ENCODE results near the gene ERGIC1. TPM values are rescaled to one million over a fixed set of nuclear protein-coding genes. Genes with fewer than 3 reads are reported as not detected.

The ERGIC1 gene
- total RNA-seq, 1 donor from 2014 or later: 54.8 TPM

DNA sequence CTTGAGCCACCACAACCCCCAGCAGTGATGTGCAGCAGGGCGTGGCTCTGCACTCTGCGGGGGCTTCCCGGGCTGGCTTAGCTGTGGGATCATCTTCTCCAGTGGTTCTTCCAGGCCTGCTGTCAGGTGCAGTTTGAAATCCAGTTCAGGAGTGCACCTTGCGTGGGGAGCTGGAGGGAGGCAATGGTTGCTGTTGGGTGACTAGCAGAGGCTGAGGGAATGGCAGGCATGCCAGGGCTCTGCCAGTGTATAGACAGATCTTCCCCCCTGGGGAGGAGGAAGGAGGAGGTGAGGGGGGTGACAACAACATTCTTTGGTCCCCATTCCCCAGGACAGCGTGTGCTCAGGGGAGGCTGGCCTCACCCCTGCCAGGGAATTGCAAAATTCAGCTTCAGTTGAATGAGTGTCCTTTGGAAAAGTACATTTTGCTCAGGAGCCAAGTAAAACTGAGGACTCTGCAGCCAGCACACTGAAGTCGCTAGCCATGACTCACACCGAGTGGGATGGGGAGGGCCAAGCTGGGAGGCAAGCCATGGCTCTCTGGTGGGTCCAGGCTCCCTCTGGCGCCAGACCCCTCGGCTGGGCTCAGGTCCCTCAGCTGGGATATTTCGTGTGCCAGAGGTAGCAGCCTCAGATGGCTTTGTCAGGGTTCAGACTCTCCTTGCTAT, 35.0 kb downstream of the ERGIC1 start:
- intact Hi-C loops (cut with micrococcal nuclease): no loop called here
- Mint-ChIP-seq H3K27me3 (ENCODE audit: low read depth) (no peaks in the 10 kb centered on the region), H3K9me3 (no peaks in the 10 kb centered on the region), H3K4me3 (ENCODE audit: low read depth) (no peak overlapping the region), H3K4me1 (ENCODE audit: low read depth) (peaks cover 13% of the 10 kb centered on the region), H3K27ac (no peak overlapping the region), H3K36me3 (ENCODE audit: low read depth) (no peaks in the 10 kb centered on the region)
- DNase-seq (ENCODE audit: low spot score): no peak

GRCh38 chr5:172869691-172870090, 35.6 kb downstream of the ERGIC1 start:
- Mint-ChIP-seq H3K4me3 (ENCODE audit: low read depth) (no peak overlapping the region), H3K9me3 (no peaks in the 10 kb centered on the region), H3K27ac (no peak overlapping the region), H3K4me1 (ENCODE audit: low read depth) (peaks cover 13% of the 10 kb centered on the region), H3K27me3 (ENCODE audit: low read depth) (no peaks in the 10 kb centered on the region), H3K36me3 (ENCODE audit: low read depth) (no peaks in the 10 kb centered on the region)
- no peak for DNase-seq (ENCODE audit: low spot score)
- intact Hi-C loops (cut with micrococcal nuclease): no loop called here

GRCh38 chr5:172870291-172870714, 36.3 kb downstream of the ERGIC1 start:
- Mint-ChIP-seq H3K36me3 (ENCODE audit: low read depth) (no peaks in the 10 kb centered on the region), H3K27ac (no peak overlapping the region), H3K4me3 (ENCODE audit: low read depth) (no peak overlapping the region), H3K9me3 (no peaks in the 10 kb centered on the region), H3K27me3 (ENCODE audit: low read depth) (no peaks in the 10 kb centered on the region), H3K4me1 (ENCODE audit: low read depth) (peaks cover 13% of the 10 kb centered on the region)
- no peak for DNase-seq (ENCODE audit: low spot score)
- intact Hi-C loops (cut with micrococcal nuclease): no loop called here

DNA sequence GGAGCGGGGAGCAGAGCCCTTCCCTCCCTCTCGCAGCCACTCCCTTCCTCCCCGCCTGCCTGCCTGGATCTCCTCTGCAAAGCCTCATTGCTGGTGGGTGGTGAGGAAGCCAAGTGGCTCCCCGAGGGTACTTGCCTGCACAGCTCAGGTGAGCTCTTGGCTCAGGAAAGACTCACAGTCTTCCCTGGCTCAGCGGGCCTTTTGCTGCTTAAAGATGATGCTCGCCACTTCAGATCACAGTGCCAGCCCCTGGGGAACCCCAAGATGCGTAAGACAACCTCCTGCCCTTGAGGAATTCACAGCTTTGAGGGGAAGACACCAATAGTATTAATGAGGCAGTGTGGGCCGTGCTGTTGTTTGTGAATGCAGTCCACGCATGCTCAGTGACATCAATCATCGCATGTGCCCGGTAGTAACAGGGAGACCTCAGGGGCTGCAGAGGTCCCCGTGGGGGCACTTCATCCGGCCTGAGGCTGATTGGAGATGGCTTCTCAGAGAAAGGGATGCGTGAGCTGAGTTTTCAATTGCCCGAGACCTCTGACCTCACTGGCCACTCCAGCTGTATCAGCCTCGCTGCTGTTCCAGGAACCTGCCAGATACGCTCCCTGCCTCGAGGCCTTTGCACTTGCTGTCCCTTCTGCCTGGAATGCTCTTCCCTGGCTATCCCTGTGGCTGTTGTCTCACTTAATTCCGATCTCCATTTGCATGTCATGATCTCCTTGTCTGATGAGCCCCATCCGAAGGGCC, 36.8 kb downstream of the ERGIC1 start:
- intact Hi-C loops (cut with micrococcal nuclease): no loop called here
- Mint-ChIP-seq H3K27ac (no peak overlapping the region), H3K4me1 (ENCODE audit: low read depth) (peaks cover 13% of the 10 kb centered on the region), H3K9me3 (no peaks in the 10 kb centered on the region), H3K4me3 (ENCODE audit: low read depth) (no peak overlapping the region), H3K27me3 (ENCODE audit: low read depth) (no peaks in the 10 kb centered on the region), H3K36me3 (ENCODE audit: low read depth) (no peaks in the 10 kb centered on the region)
- no peak for DNase-seq (ENCODE audit: low spot score)

DNA sequence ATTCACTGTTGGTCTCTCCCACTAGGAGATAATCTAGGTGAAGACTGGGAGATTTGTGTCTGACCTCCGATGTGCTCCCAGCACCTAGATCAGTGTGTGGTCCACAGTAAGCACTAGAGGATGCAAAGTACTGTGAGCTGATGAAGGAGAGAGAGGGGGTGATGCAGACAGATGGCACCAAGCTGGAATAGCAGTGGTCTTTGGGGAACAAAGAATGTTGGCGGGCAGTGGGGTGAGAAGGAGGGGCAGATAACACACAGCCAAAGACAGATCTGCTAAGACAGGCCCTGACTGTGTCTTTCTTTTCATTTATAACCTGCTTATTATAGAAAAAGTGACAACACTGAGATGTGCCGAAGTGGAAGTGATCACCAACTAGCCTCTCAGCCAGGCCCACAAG, 37.5 kb downstream of the ERGIC1 start:
- Mint-ChIP-seq H3K4me3 (ENCODE audit: low read depth) (no peak overlapping the region), H3K27ac (no peak overlapping the region), H3K9me3 (no peaks in the 10 kb centered on the region), H3K4me1 (ENCODE audit: low read depth) (peaks cover 13% of the 10 kb centered on the region), H3K27me3 (ENCODE audit: low read depth) (no peaks in the 10 kb centered on the region), H3K36me3 (ENCODE audit: low read depth) (no peaks in the 10 kb centered on the region)
- no peak for DNase-seq (ENCODE audit: low spot score)
- intact Hi-C loops (cut with micrococcal nuclease): no loop called here

- intact Hi-C loops (cut with micrococcal nuclease): no loop called here
- H3K27me3 Mint-ChIP-seq (ENCODE audit: low read depth): no peaks in the 10 kb centered on the region
- H3K9me3 Mint-ChIP-seq: no peaks in the 10 kb centered on the region
- H3K36me3 Mint-ChIP-seq (ENCODE audit: low read depth): no peaks in the 10 kb centered on the region
- no peak for DNase-seq (ENCODE audit: low spot score)
- no peak overlapping the region for H3K4me3 Mint-ChIP-seq (ENCODE audit: low read depth)
- H3K4me1 Mint-ChIP-seq (ENCODE audit: low read depth): peaks cover 13% of the 10 kb centered on the region
- H3K27ac Mint-ChIP-seq: no peak overlapping the region
Observed at GRCh38 chr5:172871982-172872381, 37.9 kb downstream of the ERGIC1 start.

- H3K9me3 Mint-ChIP-seq: no peaks in the 10 kb centered on the region
- H3K4me1 Mint-ChIP-seq (ENCODE audit: low read depth): peaks cover 13% of the 10 kb centered on the region
- no peaks in the 10 kb centered on the region for H3K36me3 Mint-ChIP-seq (ENCODE audit: low read depth)
- intact Hi-C loops (cut with micrococcal nuclease): no loop called here
- DNase-seq (ENCODE audit: low spot score): no peak
- no peak overlapping the region for H3K4me3 Mint-ChIP-seq (ENCODE audit: low read depth)
- no peaks in the 10 kb centered on the region for H3K27me3 Mint-ChIP-seq (ENCODE audit: low read depth)
- no peak overlapping the region for H3K27ac Mint-ChIP-seq
Observed at GRCh38 chr5:172872997-172873491, 39.0 kb downstream of the ERGIC1 start.

GRCh38 chr5:172873513-172873912, 39.5 kb downstream of the ERGIC1 start:
- no peak for DNase-seq (ENCODE audit: low spot score)
- Mint-ChIP-seq H3K27ac (no peak overlapping the region), H3K27me3 (ENCODE audit: low read depth) (no peaks in the 10 kb centered on the region), H3K36me3 (ENCODE audit: low read depth) (no peaks in the 10 kb centered on the region), H3K4me3 (ENCODE audit: low read depth) (no peak overlapping the region), H3K9me3 (no peaks in the 10 kb centered on the region), H3K4me1 (ENCODE audit: low read depth) (peaks cover 8% of the 10 kb centered on the region)
- intact Hi-C loops (cut with micrococcal nuclease): no loop called here

DNA sequence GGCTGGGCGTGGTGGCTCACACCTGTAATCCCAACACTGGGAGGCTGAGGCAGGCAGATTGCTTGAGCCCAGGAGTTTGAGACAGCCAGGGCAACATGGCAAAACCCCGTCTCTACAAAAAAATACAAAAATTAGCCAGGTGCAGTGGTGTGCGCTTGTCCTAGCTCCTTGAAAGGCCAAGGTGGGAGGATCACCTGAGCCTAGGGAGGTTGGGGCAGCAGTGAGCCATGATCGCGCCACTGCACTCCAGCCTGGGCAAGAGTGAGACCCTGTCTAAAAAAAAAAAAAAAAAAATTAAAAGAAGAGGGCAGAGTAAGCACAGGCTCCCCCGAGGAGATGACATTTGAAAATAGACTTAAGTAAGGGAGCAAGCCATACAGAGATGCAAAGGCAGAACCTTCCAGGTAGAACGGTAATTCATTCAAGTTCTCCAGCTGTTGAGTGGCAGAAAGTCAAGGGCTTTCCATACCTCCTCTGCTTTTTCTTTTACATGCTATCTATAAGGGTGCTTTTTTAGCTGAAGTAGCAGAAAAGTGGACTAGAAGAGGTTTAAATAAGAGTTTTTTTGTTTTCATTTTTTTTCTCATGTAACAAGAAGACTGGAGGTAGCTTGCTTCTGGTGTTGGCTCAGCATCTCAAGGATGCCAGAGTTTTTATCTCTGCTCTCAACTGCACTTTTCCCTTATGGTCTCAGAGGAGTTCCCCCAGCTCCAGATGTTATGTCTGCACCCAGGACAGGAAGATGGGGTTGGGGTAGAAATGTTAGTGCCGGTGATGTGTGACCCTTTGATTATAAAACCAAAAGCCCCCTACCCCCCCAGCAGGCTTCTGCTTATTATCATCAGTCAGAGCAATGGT, 40.8 kb downstream of the ERGIC1 start:
- H3K4me3 Mint-ChIP-seq (ENCODE audit: low read depth): no peak overlapping the region

DNA sequence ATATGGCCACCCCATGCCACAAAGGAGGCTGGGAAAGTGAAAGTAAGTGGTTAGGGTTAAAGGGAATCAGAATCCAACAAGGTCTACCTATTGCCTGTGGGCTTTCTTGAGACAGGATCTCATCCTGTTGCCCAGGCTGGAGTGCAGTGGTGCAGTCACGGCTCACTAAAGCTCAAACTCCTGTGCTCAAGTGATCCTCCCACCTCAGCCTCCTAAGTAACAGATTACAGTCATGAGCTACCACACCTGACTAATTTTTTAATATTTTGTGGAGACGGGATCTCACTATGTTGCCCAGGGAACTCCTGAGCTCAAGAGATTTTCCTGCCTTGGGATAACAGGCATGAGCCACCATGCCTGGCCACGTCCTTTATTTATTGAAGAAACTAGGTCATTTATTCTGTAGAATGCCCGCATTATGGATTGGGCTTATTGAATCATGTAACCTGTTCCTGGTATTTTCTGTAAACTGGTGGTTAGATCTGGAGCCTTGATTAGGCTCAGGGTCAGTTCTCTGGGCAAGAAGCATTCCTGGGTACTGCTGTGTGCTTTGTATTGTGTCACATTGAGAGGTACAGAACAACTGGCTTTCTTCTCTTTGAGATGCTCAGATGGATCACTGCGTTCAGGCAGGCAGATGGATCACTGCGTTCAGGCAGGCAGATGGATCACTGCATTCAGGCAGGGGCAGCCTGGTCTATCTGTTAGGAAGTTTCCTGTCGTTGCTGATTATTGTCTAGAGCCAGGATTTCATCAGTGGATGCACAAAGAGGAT, 41.6 kb downstream of the ERGIC1 start:
- Mint-ChIP-seq H3K27me3 (ENCODE audit: low read depth) (no peaks in the 10 kb centered on the region), H3K9me3 (no peaks in the 10 kb centered on the region), H3K4me3 (ENCODE audit: low read depth) (no peak overlapping the region), H3K4me1 (ENCODE audit: low read depth) (no peaks in the 10 kb centered on the region), H3K27ac (no peak overlapping the region), H3K36me3 (ENCODE audit: low read depth) (no peaks in the 10 kb centered on the region)
- intact Hi-C loops (cut with micrococcal nuclease): no loop called here
- DNase-seq (ENCODE audit: low spot score): no peak

More for the DNA sequence above, 40.8 kb downstream of the ERGIC1 start:
- H3K4me1 Mint-ChIP-seq (ENCODE audit: low read depth): no peaks in the 10 kb centered on the region
- no peaks in the 10 kb centered on the region for H3K27me3 Mint-ChIP-seq (ENCODE audit: low read depth)
- H3K27ac Mint-ChIP-seq: no peak overlapping the region
- no peaks in the 10 kb centered on the region for H3K36me3 Mint-ChIP-seq (ENCODE audit: low read depth)
- DNase-seq (ENCODE audit: low spot score): no peak
- intact Hi-C loops (cut with micrococcal nuclease): no loop called here
- no peaks in the 10 kb centered on the region for H3K9me3 Mint-ChIP-seq

DNA sequence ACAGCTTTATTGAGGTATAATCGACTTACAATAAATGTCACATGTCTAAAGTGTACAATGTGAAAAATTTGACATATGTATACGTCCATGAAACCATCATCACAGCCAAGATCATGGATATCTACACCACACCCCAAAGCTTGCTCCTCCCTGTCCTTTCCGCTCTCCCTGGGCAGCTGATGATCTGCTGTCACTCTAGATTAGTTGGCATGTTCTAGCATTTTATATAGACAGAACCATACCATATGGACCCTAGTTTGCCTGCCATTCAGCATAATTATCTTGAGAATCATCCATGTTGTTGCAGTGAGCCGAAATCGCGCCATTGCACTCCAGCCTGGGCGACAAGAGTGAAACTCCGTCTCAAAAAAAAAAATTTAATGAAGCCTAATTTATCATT, 42.5 kb downstream of the ERGIC1 start:
- no peaks in the 10 kb centered on the region for H3K27me3 Mint-ChIP-seq (ENCODE audit: low read depth)
- no peak overlapping the region for H3K27ac Mint-ChIP-seq
- H3K4me1 Mint-ChIP-seq (ENCODE audit: low read depth): peaks cover 2% of the 10 kb centered on the region
- no peak for DNase-seq (ENCODE audit: low spot score)
- intact Hi-C loops (cut with micrococcal nuclease): no loop called here
- no peaks in the 10 kb centered on the region for H3K36me3 Mint-ChIP-seq (ENCODE audit: low read depth)
- no peak overlapping the region for H3K4me3 Mint-ChIP-seq (ENCODE audit: low read depth)
- no peaks in the 10 kb centered on the region for H3K9me3 Mint-ChIP-seq

DNA sequence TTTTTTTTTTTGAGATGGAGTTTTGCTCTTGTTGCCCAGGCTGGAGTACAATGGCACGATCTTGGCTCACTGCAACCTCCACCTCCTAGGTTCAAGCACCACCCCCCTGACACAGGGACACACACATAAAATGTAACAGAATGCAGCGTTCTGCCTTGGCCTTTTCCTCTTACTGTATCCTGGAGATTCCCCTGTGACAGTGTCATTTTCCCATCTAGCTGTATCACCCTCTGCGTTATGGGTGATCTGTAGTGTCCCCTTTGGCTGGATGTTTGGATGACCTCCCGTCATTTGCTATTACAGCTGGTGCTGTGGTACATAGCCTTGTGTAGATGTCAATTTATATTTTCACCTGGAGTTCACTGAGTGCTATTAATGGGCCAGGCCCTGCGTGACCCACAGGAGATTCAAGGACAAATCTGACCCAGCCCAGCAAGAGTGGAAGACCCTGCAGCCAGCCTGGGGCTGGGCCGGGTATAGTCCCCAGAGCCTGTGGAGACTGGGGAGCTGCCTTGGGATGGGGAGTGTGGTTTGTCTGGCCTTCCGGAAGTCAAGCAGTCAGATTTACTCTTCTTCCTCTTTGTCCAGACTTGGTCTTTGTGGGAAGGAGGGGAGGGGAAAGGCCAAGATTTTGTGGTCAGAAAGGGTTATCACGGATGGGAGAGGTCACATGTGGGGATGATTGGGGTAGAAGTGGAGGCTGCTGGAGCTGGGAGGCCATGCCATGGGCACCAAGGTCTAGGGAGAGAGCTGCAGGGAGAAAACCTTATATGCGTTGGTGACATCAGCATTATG, 43.6 kb downstream of the ERGIC1 start:
- H3K4me3 Mint-ChIP-seq (ENCODE audit: low read depth): no peak overlapping the region
- no peaks in the 10 kb centered on the region for H3K9me3 Mint-ChIP-seq
- H3K4me1 Mint-ChIP-seq (ENCODE audit: low read depth): peaks cover 6% of the 10 kb centered on the region
- no peak overlapping the region for H3K27ac Mint-ChIP-seq
- intact Hi-C loops (cut with micrococcal nuclease): no loop called here
- DNase-seq (ENCODE audit: low spot score): no peak
- H3K36me3 Mint-ChIP-seq (ENCODE audit: low read depth): no peaks in the 10 kb centered on the region
- no peaks in the 10 kb centered on the region for H3K27me3 Mint-ChIP-seq (ENCODE audit: low read depth)

All from activated T-helper 2 cell treated with anti-CD3 and anti-CD28 coated beads, Interferon-gamma antibody, Interleukin-2, Interleukin-4, amounts not matched to agents 10 μg/mL and 5 μg/mL and 100 μg/mL, durations not matched to agents 14 hours and 24 hours and 36 hours (primary cell).